ENCODE results near the gene INSYN1.

GRCh38 chr15:73753250-73754130 lies at the start of gene INSYN1:
- no peak for TF ChIP-seq POLR2A (IDR thresholded peaks at IDR 0.05; ENCODE audit: low read depth, low read length)
- no peak for TF ChIP-seq TAF1 (IDR thresholded peaks at IDR 0.05; ENCODE audit: borderline replicate concordance, low read depth, low read length)
- no peak for TF ChIP-seq POLR2AphosphoS5 (IDR thresholded peaks at IDR 0.05; ENCODE audit: low read depth, low read length)
